OCI-LY7 (cell line): Measurements from ENCODE around the gene EIF3M. TPM values are rescaled to one million over a fixed set of nuclear protein-coding genes. Genes with fewer than 3 reads are reported as not detected.

Source experiments
- BruUV-seq: library from RNA; stranded (reverse); fragments of 400-500 nt; replicated peaks from 2 replicates; lab custom pipeline; 2021; lab: Mats Ljungman, UMichigan
- CTCF ChIA-PET: fragments of 300-600 bp; sonication (Branson Sonifier 250); formaldehyde crosslinking; loops from one replicate; lab custom pipeline; 2022; ENCODE audit warnings: antibody characterized with exemption; ENCODE audit not compliant: unreplicated experiment; lab: Charles Lee
- POLR2A ChIA-PET: fragments of 300-600 bp; sonication (Branson Sonifier 250); formaldehyde crosslinking; loops from one replicate; lab custom pipeline; 2022; ENCODE audit warnings: antibody characterized with exemption; lab: Charles Lee
- DNase-seq: peaks from one replicate; pipeline ENCODE4 v3.0.0-alpha.2; 2015; ENCODE audit warnings: low spot score
- H2AFZ ChIP-seq: fragments of 200-600 bp; sonication (generic), shearing (Covaris generic); 2 replicates; pipeline ENCODE4 v1.6.1; 2014; ENCODE audit warnings: mild to moderate bottlenecking, antibody characterized with exemption, low read length, moderate library complexity
- H3K27ac ChIP-seq: fragments of 200-600 bp; sonication (generic); 2 replicates; pipeline ENCODE4 v1.5.1; 2014; ENCODE audit warnings: mixed run types, low read depth, mild to moderate bottlenecking, moderate library complexity, low read length, inconsistent platforms; ENCODE audit not compliant: poor library complexity, severe bottlenecking
- H3K36me3 ChIP-seq: fragments of 200-600 bp; sonication (generic); 2 replicates; pipeline ENCODE4 v1.6.1; 2014; ENCODE audit warnings: mild to moderate bottlenecking, antibody characterized with exemption, low read length, moderate library complexity, mixed read lengths; ENCODE audit not compliant: insufficient read depth
- H3K4me1 ChIP-seq: fragments of 200-600 bp; sonication (generic); 2 replicates; pipeline ENCODE4 v1.5.1; 2014; ENCODE audit warnings: mild to moderate bottlenecking, low read length; ENCODE audit not compliant: insufficient read depth, poor library complexity, severe bottlenecking
- H3K4me2 ChIP-seq: fragments of 200-600 bp; sonication (generic); 2 replicates; pipeline ENCODE4 v1.6.1; 2014; ENCODE audit warnings: mild to moderate bottlenecking, low read length
- H3K4me3 ChIP-seq: fragments of 200-600 bp; sonication (generic); 2 replicates; pipeline ENCODE4 v1.5.1; 2014; ENCODE audit warnings: mild to moderate bottlenecking, low read depth, low read length; ENCODE audit not compliant: poor library complexity, severe bottlenecking
- H3K79me2 ChIP-seq: fragments of 200-600 bp; sonication (generic); 2 replicates; pipeline ENCODE4 v1.6.1; 2016; ENCODE audit warnings: low read depth, mild to moderate bottlenecking, low read length, moderate library complexity, mixed read lengths; ENCODE audit not compliant: insufficient read depth
- H3K9me2 ChIP-seq: fragments of 200-600 bp; sonication (generic); 2 replicates; pipeline ENCODE4 v1.6.1; 2016; ENCODE audit warnings: mild to moderate bottlenecking, low read length, mixed read lengths; ENCODE audit not compliant: insufficient read depth
- H3K9me3 ChIP-seq: fragments of 200-600 bp; sonication (generic); 2 replicates; pipeline ENCODE4 v1.6.1; 2014; ENCODE audit warnings: mild to moderate bottlenecking, mixed run types, low read length, mixed read lengths
- H4K20me1 ChIP-seq: fragments of 200-600 bp; sonication (generic); 2 replicates; pipeline ENCODE4 v1.6.1; 2014; ENCODE audit warnings: mild to moderate bottlenecking, antibody characterized with exemption, low read length, moderate library complexity, mixed read lengths; ENCODE audit not compliant: insufficient read depth
- EZH2phosphoT487 ChIP-seq: fragments of 200-600 bp; sonication (generic); IDR thresholded peaks from 2 replicates; pipeline ENCODE4 v1.6.1; 2018; ENCODE audit warnings: low read depth, borderline replicate concordance, mild to moderate bottlenecking, mixed run types, antibody characterized with exemption, low read length, moderate library complexity, mixed read lengths
- intact Hi-C: fragments of 100-400 bp; cut with micrococcal nuclease; formaldehyde crosslinking; loops from one replicate; pipeline ENCODE4 v1.10.0; 2022; ENCODE audit not compliant: unreplicated experiment
- total RNA-seq, 2 experiments: library from RNA; depleted of rRNA in 1 of 2; stranded (reverse); fragments of >200 nt in 1 of 2; shearing (Covaris generic) in 1 of 2; gene quantifications; 2 replicates each; pipeline ENCODE4 v1.2.3, GENCODE V29; 2014 to 2022
- TF ChIP-seq, protein P1 (sequence below): fragments of 200-600 bp; sonication (generic); conservative IDR thresholded peaks from 2 replicates; pipeline ENCODE4 v1.5.1; 2014; ENCODE audit warnings: mild to moderate bottlenecking, antibody characterized with exemption, low read length, moderate library complexity, mixed read lengths

Gene EIF3M
- total RNA-seq, 2 experiments from 2014 or later, result 329 to 377 TPM

DNA sequence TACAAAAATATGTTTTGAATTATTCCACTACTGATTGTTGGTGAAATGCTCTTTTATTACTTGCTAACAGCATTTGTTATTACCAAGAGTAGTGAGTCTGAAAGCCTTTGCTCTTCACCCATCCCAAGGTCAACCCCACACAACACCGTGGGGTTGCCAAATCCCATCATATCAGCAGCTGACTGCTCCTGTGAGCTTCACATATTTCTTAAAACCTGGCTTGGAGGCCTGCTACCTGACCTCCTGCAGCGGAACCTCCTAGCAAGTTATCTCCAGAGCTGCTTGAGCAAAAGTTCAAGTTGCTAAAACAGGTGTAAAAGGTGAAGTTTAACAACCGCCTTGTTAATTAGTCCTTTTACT is 20.1 kb upstream of the EIF3M start:
- TF ChIP-seq EZH2phosphoT487, result no peak
- TF ChIP-seq, protein P1, sequence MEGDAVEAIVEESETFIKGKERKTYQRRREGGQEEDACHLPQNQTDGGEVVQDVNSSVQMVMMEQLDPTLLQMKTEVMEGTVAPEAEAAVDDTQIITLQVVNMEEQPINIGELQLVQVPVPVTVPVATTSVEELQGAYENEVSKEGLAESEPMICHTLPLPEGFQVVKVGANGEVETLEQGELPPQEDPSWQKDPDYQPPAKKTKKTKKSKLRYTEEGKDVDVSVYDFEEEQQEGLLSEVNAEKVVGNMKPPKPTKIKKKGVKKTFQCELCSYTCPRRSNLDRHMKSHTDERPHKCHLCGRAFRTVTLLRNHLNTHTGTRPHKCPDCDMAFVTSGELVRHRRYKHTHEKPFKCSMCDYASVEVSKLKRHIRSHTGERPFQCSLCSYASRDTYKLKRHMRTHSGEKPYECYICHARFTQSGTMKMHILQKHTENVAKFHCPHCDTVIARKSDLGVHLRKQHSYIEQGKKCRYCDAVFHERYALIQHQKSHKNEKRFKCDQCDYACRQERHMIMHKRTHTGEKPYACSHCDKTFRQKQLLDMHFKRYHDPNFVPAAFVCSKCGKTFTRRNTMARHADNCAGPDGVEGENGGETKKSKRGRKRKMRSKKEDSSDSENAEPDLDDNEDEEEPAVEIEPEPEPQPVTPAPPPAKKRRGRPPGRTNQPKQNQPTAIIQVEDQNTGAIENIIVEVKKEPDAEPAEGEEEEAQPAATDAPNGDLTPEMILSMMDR, result no peak
- Histone ChIP-seq H2AFZ (no peak overlapping the region), H3K36me3 (no peaks in the 10 kb centered on the region), H3K9me3 (no peaks in the 10 kb centered on the region), H3K79me2 (no peaks in the 10 kb centered on the region), H3K27ac (no peak overlapping the region), H3K4me1 (no peaks in the 10 kb centered on the region), H3K4me2 (no peak overlapping the region), H4K20me1 (no peaks in the 10 kb centered on the region), H3K9me2 (no peaks in the 10 kb centered on the region), H3K4me3 (no peak overlapping the region)
- POLR2A ChIA-PET, result no interaction called here
- no TSS peak for BruUV-seq
- intact Hi-C loops, result no loop called here
- DNase-seq, result no peak
- CTCF ChIA-PET, result no interaction called here

DNA sequence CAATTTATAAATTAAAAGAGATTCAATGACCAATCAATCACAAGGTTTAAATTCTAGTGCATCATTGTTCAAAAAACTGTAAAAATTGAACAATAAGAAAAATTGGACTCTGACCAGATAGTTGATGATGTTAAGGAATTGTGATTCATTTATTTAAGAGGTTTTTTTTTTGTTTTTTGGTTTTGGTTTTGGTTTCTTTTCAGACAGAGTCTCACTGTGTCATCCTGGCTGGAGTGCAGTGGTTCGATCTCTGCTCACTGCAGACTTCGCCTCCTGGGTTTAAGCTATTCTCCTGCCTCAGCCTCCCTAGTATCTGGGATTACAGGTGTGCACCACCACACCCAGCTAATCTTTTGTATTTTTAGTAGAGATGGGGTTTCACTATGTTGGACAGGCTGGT is 17.1 kb upstream of the EIF3M start:
- intact Hi-C loops, result no loop called here
- H3K27ac ChIP-seq, result no peak overlapping the region
- no TSS peak for BruUV-seq
- ChIA-PET CTCF (no interaction called here), POLR2A (no interaction called here)
- no peaks in the 10 kb centered on the region for H3K9me3 ChIP-seq
- H3K79me2 ChIP-seq, result no peaks in the 10 kb centered on the region
- no peaks in the 10 kb centered on the region for H3K36me3 ChIP-seq
- H3K4me1 ChIP-seq, result no peaks in the 10 kb centered on the region
- H3K4me3 ChIP-seq, result no peak overlapping the region
- no peak for TF ChIP-seq EZH2phosphoT487
- TF ChIP-seq, protein P1, result no peak
- DNase-seq, result no peak
- H4K20me1 ChIP-seq, result no peaks in the 10 kb centered on the region
- no peaks in the 10 kb centered on the region for H3K9me2 ChIP-seq
- H2AFZ ChIP-seq, result no peak overlapping the region
- H3K4me2 ChIP-seq, result no peak overlapping the region

DNA sequence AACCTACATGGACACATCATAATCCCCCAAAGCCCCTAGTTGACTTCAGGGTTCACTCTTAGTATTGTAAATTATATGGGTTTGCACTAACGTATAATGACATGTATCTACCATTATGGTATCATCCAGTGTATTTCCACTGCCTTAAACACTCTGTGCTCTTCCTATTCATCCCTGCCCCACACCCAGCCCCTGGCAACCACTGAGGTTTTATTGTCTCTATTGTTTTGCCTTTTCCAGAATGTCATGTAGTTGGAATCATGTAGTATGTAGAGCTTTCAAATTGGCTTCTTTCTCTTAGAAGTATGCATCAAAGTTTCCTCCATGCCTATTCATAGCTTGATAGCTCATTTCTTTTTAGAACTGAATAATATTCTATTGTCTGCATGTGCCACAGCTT is 16.5 kb upstream of the EIF3M start:
- Histone ChIP-seq H3K9me3 (no peaks in the 10 kb centered on the region), H3K4me2 (no peak overlapping the region), H3K27ac (no peak overlapping the region), H2AFZ (no peak overlapping the region), H3K36me3 (no peaks in the 10 kb centered on the region), H3K9me2 (no peaks in the 10 kb centered on the region), H4K20me1 (no peaks in the 10 kb centered on the region), H3K4me3 (no peak overlapping the region), H3K4me1 (no peaks in the 10 kb centered on the region), H3K79me2 (no peaks in the 10 kb centered on the region)
- ChIA-PET POLR2A (interaction anchor here (0.5 to 0.7 kb wide), 2 partner anchors 26 to 247 kb away, joined by 3 read pairs; no protein-coding TSS in a partner anchor), CTCF (no interaction called here)
- TF ChIP-seq, protein P1, result no peak
- no peak for TF ChIP-seq EZH2phosphoT487
- no TSS peak for BruUV-seq
- intact Hi-C loops, result no loop called here
- DNase-seq, result no peak
